Cerebellar nuclear complex (tissue), 1 donor: ENCODE measurements around the gene DDB1.

Experiments
- DNase-seq, 2 experiments: peaks; one replicate each; lab custom pipeline; 2025; lab: John Stamatoyannopoulos, UW

Gene DDB1

GRCh38 chr11:61356706-61357105 lies 23.8 kb upstream of the DDB1 start:
- DNase-seq = no peak

- DNase-seq = no peak
Measured at GRCh38 chr11:61354208-61354607, 21.3 kb upstream of the DDB1 start.

GRCh38 chr11:61353131-61354067 lies 20.5 kb upstream of the DDB1 start:
- no peak for DNase-seq

- no peak for DNase-seq
Measured at GRCh38 chr11:61352038-61352437, 19.1 kb upstream of the DDB1 start.

- DNase-seq = no peak
Measured at GRCh38 chr11:61350803-61351202, 17.9 kb upstream of the DDB1 start.

GRCh38 chr11:61350336-61350735 lies 17.4 kb upstream of the DDB1 start:
- no peak for DNase-seq

GRCh38 chr11:61349916-61350315 lies 17.0 kb upstream of the DDB1 start:
- DNase-seq = no peak

GRCh38 chr11:61349189-61349751 lies 16.4 kb upstream of the DDB1 start:
- DNase-seq = no peak

- DNase-seq = no peak
Measured at GRCh38 chr11:61347916-61348461, 15.1 kb upstream of the DDB1 start.

GRCh38 chr11:61345954-61346843 lies 13.3 kb upstream of the DDB1 start:
- no peak for DNase-seq

GRCh38 chr11:61345170-61345610 lies 12.3 kb upstream of the DDB1 start:
- DNase-seq = no peak

GRCh38 chr11:61343792-61344745 lies 11.2 kb upstream of the DDB1 start:
- DNase-seq = no peak

GRCh38 chr11:61342207-61342803 lies 9.4 kb upstream of the DDB1 start:
- no peak for DNase-seq

GRCh38 chr11:61341706-61342105 lies 8.8 kb upstream of the DDB1 start:
- no peak for DNase-seq

GRCh38 chr11:61340979-61341378 lies 8.1 kb upstream of the DDB1 start:
- no peak for DNase-seq

- no peak for DNase-seq
Measured at GRCh38 chr11:61339490-61339878, 6.6 kb upstream of the DDB1 start.

GRCh38 chr11:61338783-61339489 lies 6.0 kb upstream of the DDB1 start:
- no peak for DNase-seq

- DNase-seq = no peak
Measured at GRCh38 chr11:61337706-61338470, 5.0 kb upstream of the DDB1 start.
